HepG2 (cell line): ENCODE data around the gene MIF4GD. TPM values are rescaled to one million over a fixed set of nuclear protein-coding genes. Genes with fewer than 3 reads are reported as not detected.

Source experiments
- ARNTL ChIP-seq: sonication (generic); formaldehyde crosslinking; IDR thresholded peaks from 2 replicates; pipeline ENCODE4 v1.4.0; 2020; ENCODE audit warnings: mild to moderate bottlenecking, missing genetic modification reagents
- ATM ChIP-seq: fragments of 450-650 bp; IDR thresholded peaks from 2 replicates; pipeline ENCODE4 v1.7.1; 2017; ENCODE audit warnings: mild to moderate bottlenecking, borderline replicate concordance
- CHD4 ChIP-seq: fragments of 200-600 bp; sonication (generic); IDR thresholded peaks from 2 replicates; pipeline ENCODE4 v1.7.0; 2017; ENCODE audit warnings: mild to moderate bottlenecking, low read length, borderline replicate concordance
- HDAC1 ChIP-seq: sonication (generic); formaldehyde crosslinking; IDR thresholded peaks from 2 replicates; pipeline ENCODE4 v1.5.1; 2020; ENCODE audit warnings: mild to moderate bottlenecking, missing genetic modification reagents
- MIER3 ChIP-seq: IDR thresholded peaks from 2 replicates; pipeline ENCODE4 v1.6.1; 2016; ENCODE audit warnings: missing compliant biosample characterization, borderline replicate concordance
- MTF2 ChIP-seq: sonication (generic); formaldehyde crosslinking; IDR thresholded peaks from 2 replicates; pipeline ENCODE4 v1.5.0; 2020; ENCODE audit warnings: missing genetic modification reagents, borderline replicate concordance
- MXD4 ChIP-seq: IDR thresholded peaks from 2 replicates; pipeline ENCODE4 v1.6.1; 2016; ENCODE audit warnings: mild to moderate bottlenecking, missing biosample characterization, missing genetic modification reagents
- NCOR1 ChIP-seq: fragments of 200-600 bp; sonication (generic); IDR thresholded peaks from 2 replicates; pipeline ENCODE4 v1.7.0; 2017; ENCODE audit warnings: antibody characterized with exemption, low read length, borderline replicate concordance
- NR3C1 ChIP-seq: sonication (generic); formaldehyde crosslinking; IDR thresholded peaks from 2 replicates; pipeline ENCODE4 v1.4.0; 2020; ENCODE audit warnings: missing genetic modification reagents
- RAD21 ChIP-seq: fragments of 450-650 bp; formaldehyde crosslinking; IDR thresholded peaks from 2 replicates; pipeline ENCODE4 v1.5.0; 2020; ENCODE audit warnings: mild to moderate bottlenecking
- TBL1XR1 ChIP-seq: fragments of 150-350 bp; IDR thresholded peaks from 2 replicates; pipeline ENCODE4 v1.6.1; 2014; ENCODE audit warnings: borderline replicate concordance, low read length; ENCODE audit not compliant: partially characterized antibody
- ZFP36L1 ChIP-seq: sonication (generic); formaldehyde crosslinking; IDR thresholded peaks from 2 replicates; pipeline ENCODE4 v1.8.0; 2022; ENCODE audit warnings: mild to moderate bottlenecking, missing genetic modification reagents, moderate library complexity
- ZNF124 ChIP-seq: sonication (generic); formaldehyde crosslinking; IDR thresholded peaks from 2 replicates; pipeline ENCODE4 v1.4.0; 2020; ENCODE audit warnings: missing genetic modification reagents
- ZNF383 ChIP-seq: sonication (generic); formaldehyde crosslinking; IDR thresholded peaks from 2 replicates; pipeline ENCODE4 v1.4.0; 2020; ENCODE audit warnings: missing genetic modification reagents, mild to moderate bottlenecking, borderline replicate concordance
- ZNF512 ChIP-seq: sonication (generic); formaldehyde crosslinking; IDR thresholded peaks from 2 replicates; pipeline ENCODE4 v1.4.0; 2020; ENCODE audit warnings: mild to moderate bottlenecking, missing genetic modification reagents
- ZNF513 ChIP-seq: sonication (generic); formaldehyde crosslinking; conservative IDR thresholded peaks from 2 replicates; pipeline ENCODE4 v1.5.0; 2020; ENCODE audit warnings: missing genetic modification reagents
- ZNF709 ChIP-seq: sonication (generic); formaldehyde crosslinking; IDR thresholded peaks from 2 replicates; pipeline ENCODE4 v1.5.0; 2020; ENCODE audit warnings: mild to moderate bottlenecking, missing genetic modification reagents
- ZNF773 ChIP-seq: sonication (generic); formaldehyde crosslinking; IDR thresholded peaks from 2 replicates; pipeline ENCODE4 v1.4.0; 2020; ENCODE audit warnings: missing genetic modification reagents, borderline replicate concordance
- polyA plus RNA-seq, 8 experiments: library from polyadenylated mRNA; depleted of rRNA in 3 of 8; stranded (reverse) in 7 of 8; unstranded in 1 of 8; fragments of >200 nt; fragmentation: Illumina TruSeq in 4 of 8; extraction: Trizol in 4 of 8; gene quantifications; 2 replicates each; pipeline versions ENCODE4 v1.2.1 to v1.2.3, GENCODE V29; 2011 to 2016; ENCODE audit warnings: low read depth in 4 of 8, missing spikeins in 1 of 8, mixed read lengths in 1 of 8; ENCODE audit not compliant: insufficient read depth in 1 of 8
- total RNA-seq, 5 experiments: library from RNA; depleted of rRNA; stranded (reverse); fragments of >200 nt; fragmentation: Illumina TruSeq; extraction: Trizol; gene quantifications; 2 replicates each; pipeline ENCODE4 v1.2.3, GENCODE V29; 2016; ENCODE audit warnings: low read depth in 1 of 5
- TF ChIP-seq, protein P1 (sequence below): sonication (generic); formaldehyde crosslinking; IDR thresholded peaks from 2 replicates; pipeline ENCODE4 v1.4.0; 2020; ENCODE audit warnings: mild to moderate bottlenecking, missing genetic modification reagents
- TF ChIP-seq, protein P2 (sequence below): fragments of 450-650 bp; IDR thresholded peaks from 2 replicates; pipeline ENCODE4 v1.6.1; 2017

Gene MIF4GD
- total and polyA plus RNA-seq, 2 of the 13 experiments (the other 11 are each of a cell fraction or from before 2014, with no cell fraction given): 14.0 to 28.0 TPM

DNA sequence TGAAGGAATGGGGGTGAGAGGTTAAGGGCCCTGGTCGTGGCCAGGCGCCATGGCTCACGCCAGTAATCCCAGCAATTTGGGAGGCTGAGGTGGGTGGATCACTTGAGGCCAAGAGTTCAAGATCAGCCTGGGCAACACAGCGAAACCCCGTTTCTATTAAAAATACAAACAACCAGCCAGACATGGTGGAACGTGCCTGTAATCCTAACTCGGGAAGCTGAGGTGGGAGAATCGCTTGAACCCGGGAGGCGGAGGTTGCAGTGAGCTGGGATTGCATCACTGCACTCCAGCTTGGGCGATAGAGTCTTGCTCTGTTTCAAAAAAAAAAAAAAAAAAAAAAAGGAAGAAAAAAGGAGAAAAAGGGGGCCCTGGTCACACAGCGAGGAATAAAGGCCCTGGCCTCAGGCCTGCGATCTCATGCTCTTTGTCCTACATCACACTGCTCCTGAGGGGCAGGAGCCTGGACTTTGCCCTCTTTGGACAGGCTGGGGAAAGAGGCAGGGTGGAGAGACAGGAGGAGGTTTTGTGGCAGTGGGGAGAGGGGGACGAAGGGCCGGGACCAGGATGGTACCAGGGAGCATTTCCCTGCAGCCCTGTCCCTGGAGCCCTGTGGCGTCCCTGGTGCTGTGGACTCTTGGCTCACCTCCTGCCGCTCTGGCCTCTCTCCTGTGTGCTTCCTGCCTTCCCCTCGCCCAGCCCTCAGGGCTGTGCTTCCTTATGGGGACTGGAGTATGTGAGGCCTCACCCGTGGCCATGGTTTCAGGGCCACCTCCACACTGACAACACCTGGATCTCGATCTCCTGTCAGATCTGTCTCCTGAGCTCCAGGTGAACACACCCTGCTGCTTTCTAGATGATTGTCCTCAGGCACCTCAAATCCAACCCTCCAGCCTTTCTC is 38.0 kb upstream of the MIF4GD start (continued):
- TF ChIP-seq HDAC1 (CRISPR knock-in tag) (peak; percentile 85), ZFP36L1 (CRISPR knock-in tag) (0 out of 2 replicates have a peak, but pooled peaks have one; percentile 79), MTF2 (no peak), NR3C1 (no peak), ZNF512 (CRISPR knock-in tag) (peak; percentile 65; the same call in 1 of the 2 replicates), MIER3 (peak; percentile 87; the same call in 1 of the 2 replicates), MXD4 (CRISPR knock-in tag) (peak; percentile 27; the same call in 1 of the 2 replicates), ATM (no peak), ZNF513 (CRISPR knock-in tag) (no peak), ZNF773 (CRISPR knock-in tag) (0 out of 2 replicates have a peak, but pooled peaks have one; percentile 48), ZNF124 (peak; percentile 19; the same call in 1 of the 2 replicates), ZNF709 (CRISPR knock-in tag) (peak; percentile 86; the same call in 1 of the 2 replicates), NCOR1 (0 out of 2 replicates have a peak, but pooled peaks have one; percentile 89), ZNF383 (CRISPR knock-in tag) (no peak), TBL1XR1 (no peak), RAD21 (CRISPR knock-in tag) (peak; percentile 70), CHD4 (no peak), ARNTL (CRISPR knock-in tag) (peak; percentile 84)
- TF ChIP-seq, protein P1, sequence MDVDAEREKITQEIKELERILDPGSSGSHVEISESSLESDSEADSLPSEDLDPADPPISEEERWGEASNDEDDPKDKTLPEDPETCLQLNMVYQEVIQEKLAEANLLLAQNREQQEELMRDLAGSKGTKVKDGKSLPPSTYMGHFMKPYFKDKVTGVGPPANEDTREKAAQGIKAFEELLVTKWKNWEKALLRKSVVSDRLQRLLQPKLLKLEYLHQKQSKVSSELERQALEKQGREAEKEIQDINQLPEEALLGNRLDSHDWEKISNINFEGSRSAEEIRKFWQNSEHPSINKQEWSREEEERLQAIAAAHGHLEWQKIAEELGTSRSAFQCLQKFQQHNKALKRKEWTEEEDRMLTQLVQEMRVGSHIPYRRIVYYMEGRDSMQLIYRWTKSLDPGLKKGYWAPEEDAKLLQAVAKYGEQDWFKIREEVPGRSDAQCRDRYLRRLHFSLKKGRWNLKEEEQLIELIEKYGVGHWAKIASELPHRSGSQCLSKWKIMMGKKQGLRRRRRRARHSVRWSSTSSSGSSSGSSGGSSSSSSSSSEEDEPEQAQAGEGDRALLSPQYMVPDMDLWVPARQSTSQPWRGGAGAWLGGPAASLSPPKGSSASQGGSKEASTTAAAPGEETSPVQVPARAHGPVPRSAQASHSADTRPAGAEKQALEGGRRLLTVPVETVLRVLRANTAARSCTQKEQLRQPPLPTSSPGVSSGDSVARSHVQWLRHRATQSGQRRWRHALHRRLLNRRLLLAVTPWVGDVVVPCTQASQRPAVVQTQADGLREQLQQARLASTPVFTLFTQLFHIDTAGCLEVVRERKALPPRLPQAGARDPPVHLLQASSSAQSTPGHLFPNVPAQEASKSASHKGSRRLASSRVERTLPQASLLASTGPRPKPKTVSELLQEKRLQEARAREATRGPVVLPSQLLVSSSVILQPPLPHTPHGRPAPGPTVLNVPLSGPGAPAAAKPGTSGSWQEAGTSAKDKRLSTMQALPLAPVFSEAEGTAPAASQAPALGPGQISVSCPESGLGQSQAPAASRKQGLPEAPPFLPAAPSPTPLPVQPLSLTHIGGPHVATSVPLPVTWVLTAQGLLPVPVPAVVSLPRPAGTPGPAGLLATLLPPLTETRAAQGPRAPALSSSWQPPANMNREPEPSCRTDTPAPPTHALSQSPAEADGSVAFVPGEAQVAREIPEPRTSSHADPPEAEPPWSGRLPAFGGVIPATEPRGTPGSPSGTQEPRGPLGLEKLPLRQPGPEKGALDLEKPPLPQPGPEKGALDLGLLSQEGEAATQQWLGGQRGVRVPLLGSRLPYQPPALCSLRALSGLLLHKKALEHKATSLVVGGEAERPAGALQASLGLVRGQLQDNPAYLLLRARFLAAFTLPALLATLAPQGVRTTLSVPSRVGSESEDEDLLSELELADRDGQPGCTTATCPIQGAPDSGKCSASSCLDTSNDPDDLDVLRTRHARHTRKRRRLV (CRISPR knock-in tag): no peak
- TF ChIP-seq, protein P2, sequence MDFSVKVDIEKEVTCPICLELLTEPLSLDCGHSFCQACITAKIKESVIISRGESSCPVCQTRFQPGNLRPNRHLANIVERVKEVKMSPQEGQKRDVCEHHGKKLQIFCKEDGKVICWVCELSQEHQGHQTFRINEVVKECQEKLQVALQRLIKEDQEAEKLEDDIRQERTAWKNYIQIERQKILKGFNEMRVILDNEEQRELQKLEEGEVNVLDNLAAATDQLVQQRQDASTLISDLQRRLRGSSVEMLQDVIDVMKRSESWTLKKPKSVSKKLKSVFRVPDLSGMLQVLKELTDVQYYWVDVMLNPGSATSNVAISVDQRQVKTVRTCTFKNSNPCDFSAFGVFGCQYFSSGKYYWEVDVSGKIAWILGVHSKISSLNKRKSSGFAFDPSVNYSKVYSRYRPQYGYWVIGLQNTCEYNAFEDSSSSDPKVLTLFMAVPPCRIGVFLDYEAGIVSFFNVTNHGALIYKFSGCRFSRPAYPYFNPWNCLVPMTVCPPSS: no peak
